Measurements from ENCODE around the gene PLEK2. TPM values are rescaled to one million over a fixed set of nuclear protein-coding genes. Genes with fewer than 3 reads are reported as not detected.

The PLEK2 gene
- total and polyA plus RNA-seq, 2 of the 13 experiments (the other 11 are each of a cell fraction or from before 2014, with no cell fraction given): 0.26 to 1.5 TPM

DNA sequence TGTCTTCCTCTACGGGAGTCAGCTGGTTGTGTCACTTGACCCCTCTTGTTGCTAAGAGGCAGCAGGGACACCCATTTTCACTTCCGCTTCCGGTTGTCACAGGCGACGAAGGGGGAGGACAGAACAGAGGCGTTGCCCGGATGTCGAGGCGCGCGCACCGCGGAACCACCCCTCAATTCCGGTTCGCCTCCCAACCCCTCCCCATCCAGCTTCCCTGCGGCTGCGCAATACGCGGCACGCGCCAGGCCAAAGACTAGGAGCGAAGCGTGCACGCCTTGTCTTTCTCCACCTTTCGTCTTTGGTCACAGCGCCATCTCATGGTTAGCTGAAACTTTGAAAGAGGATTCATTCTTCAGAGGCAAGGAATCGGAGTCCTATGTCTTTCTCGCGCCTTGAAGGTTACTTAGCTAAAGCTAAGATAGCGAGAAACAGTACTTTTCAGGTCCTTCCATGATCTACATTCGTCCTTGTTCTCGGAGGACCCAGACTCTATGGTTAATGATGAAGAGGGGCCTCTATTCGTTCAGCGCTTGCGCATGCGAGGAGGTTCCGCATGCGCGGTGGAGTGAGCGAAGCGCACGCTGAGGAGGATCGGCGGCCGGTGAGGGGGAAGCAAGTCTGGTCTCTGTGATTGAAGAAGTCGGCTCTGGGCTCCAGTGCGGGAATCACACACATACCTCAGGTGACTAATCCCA lies 52.0 kb downstream of the PLEK2 start, which contains the start of the genes ATP6V1D and EIF2S1 (continued):
- TF ChIP-seq FOXO4 (CRISPR knock-in tag; conservative IDR thresholded peaks at IDR 0.05) (no peak), CEBPB (IDR thresholded peaks at IDR 0.05; ENCODE audit: borderline replicate concordance, low read depth, low read length) (peak; percentile 37; the same call in 1 of the 2 replicates), ZNF496 (CRISPR knock-in tag; IDR thresholded peaks at IDR 0.05; ENCODE audit: insufficient replicate concordance) (no peak), NFE2L2 (IDR thresholded peaks at IDR 0.05; ENCODE audit: low read length) (no peak), SP2 (CRISPR knock-in tag; IDR thresholded peaks at IDR 0.05) (peak; percentile 77), ZFX (CRISPR knock-in tag; IDR thresholded peaks at IDR 0.05; ENCODE audit: low read depth) (peak; percentile 93), NR3C1 (CRISPR knock-in tag; IDR thresholded peaks at IDR 0.05) (no peak), ISX (CRISPR knock-in tag; conservative IDR thresholded peaks at IDR 0.05) (no peak), ZFY (CRISPR knock-in tag; IDR thresholded peaks at IDR 0.05) (peak; percentile 91), EHMT2 (IDR thresholded peaks at IDR 0.05; ENCODE audit: borderline replicate concordance, low read depth, low read length) (peak; percentile 61; the same call in 1 of the 2 replicates), ZNF782 (CRISPR knock-in tag; IDR thresholded peaks at IDR 0.05; ENCODE audit: borderline replicate concordance) (no peak; the same call in 1 of the 2 replicates), LRRFIP1 (CRISPR knock-in tag; conservative IDR thresholded peaks at IDR 0.05) (no peak), SMAD1 (CRISPR knock-in tag; IDR thresholded peaks at IDR 0.05; ENCODE audit: borderline replicate concordance, low read depth) (no peak), ZNF629 (CRISPR knock-in tag; conservative IDR thresholded peaks at IDR 0.05) (no peak), HOXA7 (CRISPR knock-in tag; IDR thresholded peaks at IDR 0.05) (no peak), JARID2 (CRISPR knock-in tag; IDR thresholded peaks at IDR 0.05; ENCODE audit: insufficient replicate concordance) (no peak), DZIP1 (CRISPR knock-in tag; IDR thresholded peaks at IDR 0.05) (no peak), ETV5 (CRISPR knock-in tag; IDR thresholded peaks at IDR 0.05; ENCODE audit: borderline replicate concordance) (peak; percentile 87), ZBTB21 (CRISPR knock-in tag; IDR thresholded peaks at IDR 0.05) (no peak), ZNF580 (CRISPR knock-in tag; IDR thresholded peaks at IDR 0.05; ENCODE audit: borderline replicate concordance, low read depth) (peak; percentile 74; the same call in 1 of the 2 replicates), REPIN1 (CRISPR knock-in tag; IDR thresholded peaks at IDR 0.05; ENCODE audit: borderline replicate concordance, low read depth) (peak; percentile 47; the same call in 1 of the 2 replicates)
- TF ChIP-seq, protein P1, sequence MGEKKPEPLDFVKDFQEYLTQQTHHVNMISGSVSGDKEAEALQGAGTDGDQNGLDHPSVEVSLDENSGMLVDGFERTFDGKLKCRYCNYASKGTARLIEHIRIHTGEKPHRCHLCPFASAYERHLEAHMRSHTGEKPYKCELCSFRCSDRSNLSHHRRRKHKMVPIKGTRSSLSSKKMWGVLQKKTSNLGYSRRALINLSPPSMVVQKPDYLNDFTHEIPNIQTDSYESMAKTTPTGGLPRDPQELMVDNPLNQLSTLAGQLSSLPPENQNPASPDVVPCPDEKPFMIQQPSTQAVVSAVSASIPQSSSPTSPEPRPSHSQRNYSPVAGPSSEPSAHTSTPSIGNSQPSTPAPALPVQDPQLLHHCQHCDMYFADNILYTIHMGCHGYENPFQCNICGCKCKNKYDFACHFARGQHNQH (CRISPR knock-in tag; IDR thresholded peaks at IDR 0.05): peak; percentile 64; the same call in 1 of the 2 replicates
